A375 (cell line): ENCODE measurements around the gene TMEM86A. TPM values are rescaled to one million over a fixed set of nuclear protein-coding genes. Genes with fewer than 3 reads are reported as not detected.

ENCODE experiments used
- total RNA-seq: library from RNA; depleted of rRNA; stranded (reverse); fragments of >200 nt; shearing (Covaris generic); gene quantifications from 2 replicates; pipeline ENCODE4 v1.2.3, GENCODE V29; 2014; rRNA removed

The TMEM86A gene
- total RNA-seq: 0.88 and 1.4 TPM in 2 replicates

DNA sequence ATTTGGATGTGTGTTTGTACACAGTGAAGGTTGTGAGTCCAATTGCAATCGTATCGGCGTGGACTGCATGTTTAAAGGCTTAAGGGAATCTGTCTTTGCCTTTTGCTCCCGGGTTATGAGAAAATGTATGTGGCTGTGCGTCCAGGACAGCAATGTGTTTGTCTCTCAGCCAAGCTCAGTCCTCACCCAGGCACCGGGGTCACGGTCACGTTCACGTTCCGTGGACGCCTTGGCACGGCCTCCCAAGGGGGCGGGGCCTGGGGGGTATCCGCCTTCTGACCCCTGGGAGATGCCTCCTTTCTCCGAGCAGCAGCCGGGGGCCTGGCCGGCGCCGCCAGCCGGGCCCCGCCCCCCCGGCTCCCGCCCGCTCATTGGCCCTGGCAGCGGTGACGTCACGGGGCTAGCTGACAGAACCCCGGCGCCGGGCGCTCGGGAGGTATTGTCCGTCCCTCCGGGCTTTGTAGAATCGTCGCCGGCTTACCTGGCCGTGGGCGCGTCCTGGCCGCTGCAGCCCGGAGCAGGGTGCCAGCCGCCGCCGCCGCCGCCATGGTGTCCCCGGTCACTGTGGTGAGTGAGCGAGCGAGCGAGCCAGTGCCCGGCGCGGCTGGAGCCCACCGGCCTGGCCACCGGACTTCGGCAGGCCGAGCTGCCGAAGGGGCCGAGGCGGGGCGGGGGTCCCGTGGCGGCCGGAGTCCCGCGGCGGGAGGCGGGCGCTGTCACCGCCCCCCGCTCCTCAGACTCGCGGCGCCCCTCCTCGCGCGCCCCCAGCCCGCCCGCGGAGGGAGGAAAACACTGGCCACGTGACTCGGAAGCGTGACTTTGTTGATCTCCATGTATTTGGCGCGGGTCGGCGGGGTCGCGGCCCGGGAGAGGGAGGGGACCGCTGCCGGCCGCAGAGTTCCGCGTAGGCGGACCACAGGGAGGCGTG lies at the start of gene TMEM86A:
TMEM86A (plus strand) TSS at position 439 of the 928 bp plus-strand sequence; CDS start at position 547, 108 bp downstream.

DNA sequence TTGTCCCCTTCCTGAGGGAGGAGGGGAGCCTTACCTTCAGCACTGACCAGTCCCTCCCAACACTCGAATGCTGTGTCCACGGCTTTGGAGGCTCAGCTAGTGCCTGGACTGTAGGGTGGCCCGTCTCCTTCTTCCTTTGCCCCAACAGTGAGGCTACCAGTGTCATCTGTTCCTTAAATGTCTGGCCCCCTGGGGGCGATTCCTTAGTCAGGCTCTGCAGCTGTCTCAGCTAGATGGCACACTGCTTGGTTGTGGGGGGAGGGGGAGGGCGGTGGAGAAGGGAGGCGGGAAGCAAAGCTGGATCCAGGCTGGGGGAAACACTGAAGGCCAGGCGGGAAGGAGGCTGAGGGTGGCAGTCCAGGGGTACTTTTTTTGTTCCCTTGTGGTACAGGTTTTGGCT lies 27.5 kb downstream of the TMEM86A start, which contains the start of gene IGSF22:
IGSF22 (minus strand) TSS at position 149 of the 400 bp plus-strand sequence. CDS start 1,952 bp downstream, outside the sequence.

Other genes with a start within 250 kb of the TMEM86A start
- not detected in 2 replicates for gene LDHAL6A, start 242.9 kb upstream of the TMEM86A start, total RNA-seq
- gene TSG101, start 171.8 kb upstream of the TMEM86A start, total RNA-seq: 68.1 and 84.3 TPM in 2 replicates
- gene UEVLD, start 110.0 kb upstream of the TMEM86A start, total RNA-seq: 6.2 and 8.4 TPM in 2 replicates
- gene MISFA, start 99.0 kb upstream of the TMEM86A start, total RNA-seq: not detected in 2 replicates
- 10.1 and 18.0 TPM in 2 replicates for gene SPTY2D1, start 64.4 kb upstream of the TMEM86A start, total RNA-seq
- gene IGSF22, start 27.4 kb downstream of the TMEM86A start, total RNA-seq: not detected in 2 replicates
- gene PTPN5, start 93.0 kb downstream of the TMEM86A start, total RNA-seq: not detected in 2 replicates
- not detected in 2 replicates for gene MRGPRX1, start 240.6 kb downstream of the TMEM86A start, total RNA-seq